HG02623 (cell line): Measurements from ENCODE around the gene NFIC.
"Not testable (repeated sequence)": the region's sequence is repeated elsewhere in the genome, so short reads cannot be mapped to it uniquely, and the experiment has no call there.

Experiments
- ATAC-seq: cut with Tn5 transposase; IDR thresholded peaks from one replicate; pipeline ENCODE4 v1.9.1; 2021; ENCODE audit warnings: moderate library complexity; ENCODE audit not compliant: unreplicated experiment

Gene NFIC

DNA sequence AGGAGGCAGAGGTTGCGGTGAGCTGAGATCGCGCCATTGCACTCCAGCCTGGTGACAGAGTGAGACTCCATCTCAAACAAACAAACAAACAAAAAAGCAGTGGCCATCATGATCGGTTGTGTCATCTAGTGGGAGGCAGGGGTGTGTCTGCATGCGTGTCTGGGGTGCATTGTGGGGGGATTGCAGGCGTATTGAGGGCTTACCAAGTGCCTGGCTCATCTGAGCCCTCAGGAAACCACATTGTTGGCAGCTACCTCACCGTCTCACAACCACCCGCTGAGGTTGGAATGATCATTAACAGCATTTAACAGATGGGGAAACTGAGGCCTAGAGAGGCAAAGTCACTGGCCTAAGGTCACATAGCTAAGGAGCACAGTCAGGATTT lies 30.5 kb downstream of the NFIC start:
- ATAC-seq = no peak

DNA sequence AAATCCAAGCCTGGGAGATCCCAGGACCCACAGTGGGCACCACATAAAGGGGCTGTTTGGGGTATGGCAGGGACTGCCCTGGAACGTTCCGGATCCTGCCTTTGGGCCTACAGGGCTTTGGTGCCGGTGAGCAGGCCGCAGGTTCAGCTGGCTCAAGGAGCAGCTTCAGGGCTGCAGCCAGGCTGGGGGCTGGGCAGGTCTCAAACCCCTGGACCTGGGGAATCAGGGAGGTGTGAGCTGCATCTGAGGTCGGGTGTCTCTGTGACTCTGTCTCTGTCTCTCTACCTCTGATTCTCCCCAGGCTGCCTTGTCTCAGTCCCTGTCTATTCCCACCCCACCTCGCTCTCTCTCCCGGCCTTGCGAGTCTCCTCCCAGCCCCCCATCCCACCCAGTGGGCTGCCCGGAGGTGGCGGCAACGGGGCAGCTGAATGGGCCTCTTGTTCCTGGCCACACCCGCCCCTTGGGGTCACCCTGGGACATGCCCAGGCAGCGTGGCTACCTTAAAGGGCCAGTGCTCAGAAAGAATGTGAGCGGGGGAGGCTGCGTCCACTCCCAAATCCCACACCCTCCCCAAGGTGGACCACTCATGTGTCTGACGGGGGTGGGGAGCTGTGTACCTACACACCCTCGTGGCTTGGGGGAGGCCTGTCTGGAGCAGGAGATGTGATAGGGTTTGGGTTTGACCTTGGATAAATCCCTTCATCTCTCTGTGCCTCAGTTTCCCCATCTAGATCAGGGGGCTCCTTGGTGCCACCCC lies 31.1 kb downstream of the NFIC start:
- ATAC-seq = no peak

DNA sequence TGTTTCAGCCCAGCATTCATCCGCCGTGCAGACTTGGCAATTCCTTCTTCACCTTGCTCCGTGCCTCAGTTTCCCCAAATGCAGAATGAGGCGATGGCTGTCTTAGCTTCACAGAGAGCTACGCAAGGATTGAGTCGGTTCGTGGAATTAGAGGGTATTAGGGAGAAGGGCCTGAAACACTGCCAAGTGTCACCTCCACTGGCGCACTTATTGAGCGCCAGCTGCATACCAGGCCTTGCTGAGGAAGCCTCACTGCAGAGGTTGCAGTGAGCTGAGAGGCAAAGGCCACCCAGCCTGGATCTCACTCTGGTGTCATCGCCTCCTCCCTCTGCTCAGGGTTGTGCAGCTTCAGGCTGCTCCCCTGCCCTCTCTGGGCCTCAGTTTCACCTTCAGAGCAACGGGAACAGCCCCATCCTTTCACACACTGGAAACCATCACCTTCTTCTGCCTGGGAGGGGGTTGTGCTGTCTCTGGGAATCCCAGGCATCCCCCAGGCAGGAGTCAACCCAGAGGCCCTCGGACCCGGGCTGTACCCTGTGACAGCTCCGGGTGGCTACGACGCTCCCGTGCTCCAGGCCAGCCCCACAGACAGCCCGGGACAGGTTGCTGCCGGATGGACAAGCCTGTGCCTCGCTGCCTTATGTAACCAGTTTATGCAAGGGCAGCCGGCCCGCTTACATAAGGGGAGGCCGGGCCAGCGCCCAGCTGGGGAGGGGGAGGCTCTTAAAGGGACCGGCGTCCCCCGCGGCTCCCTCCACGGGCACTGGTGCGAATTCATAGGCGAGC lies 31.9 kb downstream of the NFIC start:
- ATAC-seq = no peak

DNA sequence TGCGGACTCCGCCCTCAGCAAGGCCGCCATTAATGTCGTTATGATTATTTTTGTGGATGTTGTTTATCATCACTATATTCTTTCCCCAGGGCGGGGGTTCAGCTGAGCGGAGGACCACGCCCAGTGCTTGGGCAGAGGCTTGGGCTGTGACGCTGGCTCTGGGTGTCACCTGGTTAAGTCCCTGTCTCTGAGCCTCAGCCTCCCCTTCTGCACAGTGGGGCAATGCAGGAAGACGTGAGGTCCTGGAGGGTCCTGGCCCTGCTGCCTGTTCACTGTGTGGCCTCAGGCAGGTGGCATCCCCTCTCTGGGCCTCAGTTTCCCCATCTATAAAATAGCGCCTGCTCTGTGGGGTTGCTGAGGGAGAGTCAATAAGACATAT lies 32.5 kb downstream of the NFIC start:
- ATAC-seq = no peak

DNA sequence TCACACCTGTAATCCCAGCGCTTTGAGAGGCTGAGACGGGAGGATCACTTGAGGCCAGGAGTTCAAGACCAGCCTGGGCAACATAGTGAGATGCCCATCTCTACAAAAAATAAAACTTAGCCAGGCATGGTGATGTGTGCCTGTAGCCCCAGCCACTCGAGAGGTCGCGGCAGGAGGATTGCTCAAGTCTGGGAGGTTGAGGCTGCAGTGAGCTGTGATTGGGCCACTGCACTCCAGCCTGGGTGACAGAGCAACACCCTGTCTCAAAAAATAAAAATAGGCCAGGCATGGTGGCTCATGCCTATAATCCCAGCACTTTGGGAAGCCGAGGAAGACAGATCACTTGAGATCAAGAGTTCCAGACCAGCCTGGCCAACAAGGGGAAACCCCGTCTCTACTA lies 32.9 kb downstream of the NFIC start:
- ATAC-seq = not testable (repeated sequence)

DNA sequence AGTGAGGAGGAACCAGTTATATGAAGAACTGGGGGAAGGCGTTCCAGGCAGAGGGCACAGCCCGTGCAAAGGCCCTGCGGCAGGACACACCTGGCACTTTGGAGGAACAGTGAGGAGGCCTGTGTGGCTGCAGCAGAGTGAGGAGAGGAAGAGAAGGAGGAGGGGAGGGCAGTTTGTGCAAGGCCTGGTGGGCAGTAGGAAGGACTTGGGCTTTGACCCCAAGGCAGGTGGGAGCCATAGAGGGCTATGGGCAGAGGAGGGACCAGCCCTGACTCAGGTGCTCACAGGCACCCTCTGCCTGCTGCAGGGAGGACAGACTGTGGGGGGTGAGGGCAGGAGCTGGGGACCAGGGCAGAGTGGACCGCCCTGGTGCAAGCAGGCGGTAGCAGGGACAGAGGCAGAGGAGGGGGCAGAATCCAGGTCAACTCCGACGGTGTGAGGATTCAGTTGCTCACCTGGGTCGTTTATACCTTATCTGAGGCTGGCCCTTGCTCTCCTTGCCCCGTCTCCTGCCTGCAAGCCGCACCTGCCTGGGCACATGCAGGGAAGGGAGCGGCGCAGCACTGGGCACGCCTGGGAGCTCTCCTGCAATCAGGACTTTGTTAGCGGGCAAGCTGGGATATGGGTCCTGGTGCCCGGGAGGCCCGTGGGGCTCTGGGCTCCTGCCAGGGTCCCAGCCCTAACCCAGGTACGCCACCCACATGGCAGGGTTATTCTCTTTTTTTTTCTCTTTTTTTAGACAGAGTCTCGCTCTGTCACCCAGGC lies 34.8 kb downstream of the NFIC start:
- no peak for ATAC-seq

DNA sequence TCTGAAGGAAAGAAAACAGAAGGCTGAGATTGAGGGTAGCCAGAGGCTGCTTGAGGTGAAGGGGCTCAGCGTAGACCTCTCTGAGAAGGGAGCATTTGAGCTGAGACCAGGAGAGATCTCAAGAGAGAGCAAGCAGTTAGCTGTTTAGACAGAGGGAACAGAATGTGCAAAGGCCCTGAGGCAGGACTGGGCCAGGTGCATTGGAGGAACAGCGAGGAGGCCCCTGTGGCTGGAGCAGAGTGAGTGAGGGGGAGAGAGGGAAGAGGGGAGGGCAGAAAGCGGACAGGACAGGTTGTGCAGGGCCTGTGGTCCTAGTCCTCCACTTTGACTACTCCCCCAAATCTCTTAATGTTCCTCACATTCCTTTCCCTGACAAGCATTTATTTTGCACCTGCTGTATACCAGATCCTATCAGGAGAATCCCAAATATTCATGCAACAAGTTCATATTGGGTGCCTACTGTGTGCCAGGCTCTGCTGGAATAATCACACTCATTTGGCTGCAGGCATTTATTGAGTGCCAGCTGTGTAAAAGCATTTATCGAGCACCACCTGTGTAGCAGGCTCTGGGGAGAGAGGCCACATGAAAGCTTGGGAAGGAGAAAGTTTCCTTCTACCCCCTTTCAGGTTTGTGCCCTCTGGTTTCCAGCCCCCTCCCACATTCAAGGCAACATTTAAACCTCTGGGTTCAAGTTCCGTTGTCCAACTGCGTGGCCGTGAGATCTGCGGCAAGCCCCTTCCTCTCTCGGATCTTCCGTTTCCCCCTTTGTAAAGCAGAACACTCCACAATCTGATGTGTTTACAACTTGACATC lies 36.5 kb downstream of the NFIC start:
- no peak for ATAC-seq

DNA sequence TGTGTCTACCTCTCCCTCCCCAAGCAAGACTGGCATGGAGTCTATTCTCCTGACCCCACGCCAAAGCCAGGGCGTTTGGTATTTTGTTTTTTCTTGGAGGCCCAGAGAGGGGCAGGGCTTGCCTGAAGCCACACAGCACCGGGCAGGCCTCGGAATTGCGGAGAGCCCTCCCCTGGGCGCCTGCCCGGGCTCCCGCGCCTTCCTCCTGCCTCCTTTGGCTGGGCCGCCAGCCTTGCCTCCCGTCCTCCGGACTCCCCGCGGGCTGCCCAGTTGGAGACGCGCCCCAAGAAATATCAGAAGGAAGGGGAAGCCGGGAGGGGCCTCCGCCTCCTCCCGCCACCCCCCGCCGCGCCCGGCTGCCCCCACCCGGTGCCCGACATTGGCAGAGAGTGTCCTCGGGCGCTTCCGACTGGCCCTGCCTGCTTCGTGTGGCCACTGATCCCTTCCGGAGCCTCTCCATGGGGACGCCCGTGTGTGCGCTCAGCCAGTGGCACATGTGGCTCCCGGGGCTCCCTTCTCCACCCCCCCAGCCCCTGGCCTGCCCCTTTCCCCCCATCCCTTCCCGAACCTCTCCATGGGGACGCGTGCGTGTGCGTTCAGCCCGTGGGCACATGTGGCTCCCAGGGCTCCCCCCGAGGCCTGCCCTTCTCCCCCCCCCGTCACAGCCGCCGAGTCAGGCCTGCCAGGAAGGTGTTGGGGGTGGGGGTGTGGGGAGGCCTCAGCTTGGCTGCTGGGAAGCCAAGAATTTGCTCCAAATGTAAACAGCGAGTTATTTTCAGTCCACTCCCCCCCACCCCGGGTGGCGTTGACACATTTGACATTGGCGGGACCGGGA lies 37.3 kb downstream of the NFIC start:
- no peak for ATAC-seq

DNA sequence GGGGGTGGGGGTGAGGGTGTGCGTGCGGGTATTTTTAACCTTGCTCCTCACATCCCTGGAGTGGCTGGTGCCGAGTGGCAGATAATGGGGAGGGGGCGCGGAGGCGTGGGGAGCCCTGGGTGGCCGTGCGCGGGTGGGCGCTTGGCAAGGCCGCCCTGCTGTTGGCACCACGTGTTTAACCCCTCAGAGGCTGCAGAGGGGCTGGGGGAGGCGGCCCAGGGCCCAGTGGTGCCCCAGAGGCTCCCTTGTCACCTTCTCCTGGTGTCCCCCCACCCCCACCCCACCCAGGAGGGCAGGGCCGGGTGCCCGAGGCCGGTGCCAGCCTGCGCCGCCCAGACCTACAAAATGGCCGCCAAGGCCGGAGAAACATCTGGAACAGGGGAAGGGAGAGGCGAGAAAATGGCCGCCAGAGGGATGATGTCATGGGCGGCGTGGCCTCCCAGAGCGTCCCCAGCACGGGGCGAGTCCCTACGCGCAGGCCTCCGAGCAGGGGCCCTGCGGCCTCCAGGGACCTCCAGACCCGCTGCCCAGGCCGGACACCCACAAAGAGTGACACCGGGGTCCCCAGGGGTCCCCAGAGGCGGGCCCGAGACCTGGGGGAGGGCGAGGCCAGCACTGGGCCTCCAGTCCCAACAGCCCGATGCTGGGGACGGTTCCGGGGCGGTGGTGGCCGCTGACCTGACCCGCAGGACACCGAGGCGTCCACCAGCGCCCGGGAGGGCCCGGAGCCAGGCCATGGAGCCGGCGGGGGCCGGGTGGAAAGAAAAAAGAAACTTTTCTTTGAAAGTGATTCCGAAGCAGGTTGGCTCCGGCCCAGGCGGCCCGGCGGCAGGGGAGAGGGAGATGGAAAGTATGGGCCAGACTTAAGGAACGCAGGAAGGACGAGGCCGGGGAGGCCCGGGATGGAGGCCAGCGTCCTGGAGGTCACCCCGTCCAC lies 38.2 kb downstream of the NFIC start:
- ATAC-seq = no peak

DNA sequence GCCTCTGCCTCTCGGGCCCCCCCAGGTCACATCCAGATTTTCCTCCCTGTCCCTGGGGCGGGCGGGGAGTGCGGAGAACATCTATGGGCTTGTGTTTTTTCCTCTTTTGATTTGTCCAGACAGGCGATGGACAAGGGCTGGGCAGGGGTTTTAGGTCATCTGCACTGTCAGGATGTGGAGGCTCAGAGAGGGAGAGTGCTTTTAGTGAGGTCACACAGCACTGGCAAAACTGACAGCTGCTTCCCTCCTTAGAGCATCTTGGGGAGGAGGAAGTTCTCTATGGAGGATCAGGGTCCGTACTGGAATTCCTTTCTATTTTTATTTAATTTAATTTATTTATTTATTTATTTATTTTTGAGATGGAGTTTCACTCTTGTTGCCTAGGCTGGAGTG lies 38.9 kb downstream of the NFIC start:
- no peak for ATAC-seq

DNA sequence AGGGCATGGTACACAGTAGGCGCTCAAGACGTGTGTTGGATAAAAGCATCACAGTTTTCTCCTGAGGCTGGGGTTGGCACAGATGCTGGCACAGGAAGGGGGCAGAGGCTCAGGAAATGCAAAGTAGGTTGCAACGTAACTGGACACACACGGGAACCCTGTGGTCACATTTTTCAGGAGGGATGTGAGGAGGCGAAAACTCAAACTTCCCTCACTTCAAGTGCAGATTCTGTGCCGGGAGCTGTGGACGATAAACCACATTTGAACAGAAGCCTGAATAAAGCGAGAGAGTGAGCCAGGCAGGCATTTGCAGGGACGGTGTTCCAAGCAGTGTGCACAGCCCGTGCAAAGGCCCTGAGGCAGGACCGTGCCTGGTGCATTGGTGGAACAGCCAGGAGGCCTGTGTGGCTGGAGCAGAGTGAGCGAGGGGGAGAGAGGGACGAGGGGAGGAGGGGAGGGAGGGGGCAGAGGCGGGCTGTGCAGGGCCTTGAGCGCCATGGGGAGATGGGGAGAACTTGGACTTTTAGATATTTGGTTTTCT lies 40.3 kb downstream of the NFIC start:
- no peak for ATAC-seq

DNA sequence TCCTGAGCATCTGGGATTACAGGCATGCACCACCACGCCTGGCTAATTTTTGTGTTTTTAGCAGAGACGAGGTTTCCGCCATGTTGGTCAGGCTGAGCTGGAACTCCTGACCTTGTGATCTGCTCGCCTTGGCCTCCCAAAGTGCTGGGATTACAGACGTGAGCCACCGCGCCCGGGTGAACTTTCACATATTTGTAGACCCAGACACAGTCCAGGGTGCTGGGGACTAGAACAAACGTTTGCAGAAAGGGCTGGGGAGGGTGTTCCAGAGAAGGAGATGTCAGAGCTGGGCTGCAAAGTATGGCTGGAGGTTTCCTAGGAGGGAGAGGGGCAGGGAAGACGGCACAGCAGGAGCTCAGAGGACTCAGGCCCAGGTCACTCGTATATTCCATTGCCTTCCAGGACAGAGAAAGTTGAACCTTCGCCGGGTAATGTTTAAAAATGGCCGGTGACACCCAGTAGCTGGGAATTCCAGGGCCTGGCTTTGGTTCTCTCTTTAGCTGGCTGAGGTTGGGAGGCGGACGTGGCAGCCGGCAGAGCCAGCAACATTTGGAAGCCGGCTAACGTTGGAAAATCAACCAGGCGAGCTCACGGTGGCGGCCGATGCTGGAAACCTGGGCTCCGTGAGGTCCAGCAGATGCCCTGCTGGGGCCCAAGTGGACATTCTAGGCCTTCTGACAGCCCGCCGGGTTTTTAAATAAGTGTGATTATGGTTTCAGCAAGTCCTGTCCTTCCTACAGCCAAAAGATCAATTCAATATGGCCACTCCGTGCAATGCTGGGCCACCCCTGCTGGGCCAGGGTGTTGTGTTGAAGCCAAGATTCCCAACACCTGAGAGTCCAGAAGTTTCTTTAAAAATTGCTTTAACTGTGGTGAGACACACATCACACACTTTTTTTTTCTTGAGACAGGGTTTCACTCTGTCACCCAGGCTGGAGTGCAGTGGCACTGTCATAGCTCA lies 41.5 kb downstream of the NFIC start:
- no peak for ATAC-seq

DNA sequence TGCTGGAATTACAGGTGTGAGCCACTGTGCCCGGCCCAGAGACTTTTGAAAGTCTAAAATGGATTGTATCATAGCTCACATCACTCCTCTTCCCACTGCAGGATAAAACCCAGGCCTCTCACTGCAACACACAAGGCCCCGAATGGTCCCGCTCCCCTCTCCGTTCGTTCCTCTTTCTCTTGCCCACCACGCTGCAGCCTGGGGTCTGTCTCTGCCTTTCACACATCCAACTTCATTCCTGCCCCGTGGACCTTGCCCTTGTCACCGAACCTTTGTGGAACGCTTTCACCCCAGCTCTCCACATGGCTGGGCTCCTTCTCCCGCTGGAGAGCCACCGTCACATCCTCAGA lies 42.6 kb downstream of the NFIC start:
- no peak for ATAC-seq

DNA sequence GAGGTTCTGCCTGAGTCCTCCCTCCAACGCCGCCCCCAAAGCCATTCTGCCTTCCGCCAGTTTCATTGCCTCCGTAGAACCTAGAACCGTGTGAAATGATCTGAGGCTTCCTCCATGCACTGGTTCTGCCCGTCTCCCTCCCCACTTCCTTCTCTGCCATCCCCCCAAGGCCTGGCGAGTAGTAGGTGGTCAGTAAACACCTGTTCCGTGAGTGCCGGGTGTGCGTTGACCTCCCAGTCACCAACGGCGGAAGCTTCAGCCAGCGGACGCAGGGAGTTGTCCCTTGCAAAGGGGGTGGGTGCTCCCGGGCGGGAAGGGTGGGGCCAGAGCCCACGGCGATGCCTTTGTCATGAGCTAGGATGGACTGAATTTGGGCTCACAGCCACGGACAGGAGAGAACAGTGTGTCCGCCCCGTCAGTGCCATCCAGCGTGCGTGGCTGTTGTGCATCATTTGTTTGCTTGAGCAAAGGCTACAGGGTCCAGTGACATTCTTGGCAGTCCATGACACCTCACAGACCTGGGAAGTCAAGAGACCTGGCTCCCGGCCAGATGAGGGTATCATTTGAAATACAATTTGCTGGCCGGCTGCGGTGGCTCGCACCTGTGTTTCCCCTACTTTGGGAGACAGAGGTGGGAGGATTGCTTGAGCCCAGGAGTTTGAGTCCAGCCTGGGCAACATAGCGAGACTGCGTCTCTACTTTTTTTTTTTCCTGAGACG lies 43.1 kb downstream of the NFIC start:
- no peak for ATAC-seq

DNA sequence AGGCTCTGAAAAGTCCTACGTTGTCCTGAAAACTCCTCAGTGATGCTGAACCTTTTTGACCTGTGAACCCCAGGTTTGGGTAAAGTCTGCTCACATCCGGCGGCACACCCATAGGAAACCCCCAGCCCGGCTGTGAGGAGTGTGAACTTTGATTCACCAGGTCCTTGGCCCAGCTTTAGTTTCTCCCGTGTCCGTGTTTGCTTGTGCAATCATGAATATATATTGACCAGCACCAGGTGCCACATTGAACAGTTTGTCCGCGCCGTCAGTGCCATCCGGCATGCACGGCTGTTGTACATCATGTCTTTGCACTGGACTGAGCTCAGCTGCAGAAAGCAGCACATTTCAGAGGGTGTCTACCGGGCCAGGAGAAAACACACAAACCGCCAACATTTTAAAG lies 45.3 kb downstream of the NFIC start:
- ATAC-seq = no peak

DNA sequence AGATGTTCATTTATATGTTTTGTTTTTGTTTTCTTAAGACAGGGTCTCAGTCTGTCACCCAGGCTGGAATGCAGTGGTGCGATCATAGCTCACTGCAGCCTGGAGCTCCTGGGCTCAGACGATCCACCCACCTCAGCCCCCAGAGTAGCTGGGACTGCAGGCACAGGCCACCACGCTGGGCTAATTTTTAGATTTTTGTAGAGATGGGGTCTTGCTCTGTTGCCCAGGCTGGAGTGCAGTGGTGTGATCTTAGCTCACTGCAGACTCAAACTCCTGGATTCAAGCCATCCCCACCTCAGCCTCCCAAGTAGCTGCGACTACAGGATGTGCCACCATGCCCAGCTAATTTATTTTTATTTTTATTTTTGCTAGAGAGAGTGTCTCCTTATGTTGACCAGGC lies 45.7 kb downstream of the NFIC start:
- ATAC-seq = no peak

DNA sequence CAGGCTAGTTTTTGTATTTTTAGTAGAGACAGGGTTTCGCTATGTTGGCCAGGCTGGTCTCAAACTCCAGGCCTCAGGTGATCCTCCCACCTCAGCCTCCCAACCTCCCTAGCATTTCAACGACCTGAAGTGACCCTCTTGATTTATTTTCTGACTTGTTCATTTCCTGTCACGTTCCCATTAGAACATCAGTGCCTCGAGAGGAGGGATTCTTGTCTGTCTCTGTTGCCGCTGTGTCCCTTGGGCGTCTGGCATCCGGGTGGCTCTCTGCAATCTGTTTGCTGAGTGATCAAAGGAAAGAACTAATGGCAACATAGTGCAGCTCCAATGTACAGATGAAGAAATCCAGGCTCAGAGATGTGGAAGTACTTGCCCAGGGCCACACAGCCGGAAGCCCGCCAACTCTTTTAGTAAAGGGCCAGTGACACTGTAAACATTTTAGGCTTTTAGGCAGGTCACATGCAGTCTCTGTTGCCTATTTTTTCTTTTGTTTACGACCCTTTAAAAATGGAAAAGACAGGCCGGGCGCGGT lies 47.5 kb downstream of the NFIC start:
- ATAC-seq = no peak
